ENCODE results near the gene NUDT16L1.
"Not testable (repeated sequence)": the region's sequence is repeated elsewhere in the genome, so short reads cannot be mapped to it uniquely, and the experiment has no call there.

The NUDT16L1 gene

GRCh38 chr16:4726616-4727015, 33.3 kb downstream of the NUDT16L1 start:
- DNase-seq: no peak

GRCh38 chr16:4728676-4729075, 35.3 kb downstream of the NUDT16L1 start:
- DNase-seq: no peak

- no peak for DNase-seq
Observed at GRCh38 chr16:4729876-4730275, 36.5 kb downstream of the NUDT16L1 start.

GRCh38 chr16:4733211-4733742, 39.9 kb downstream of the NUDT16L1 start:
- DNase-seq: no peak

GRCh38 chr16:4733747-4734062, 40.3 kb downstream of the NUDT16L1 start:
- no peak for DNase-seq

- peak; percentile 88 to 89 for DNase-seq
Observed at GRCh38 chr16:4734063-4734729, 40.8 kb downstream of the NUDT16L1 start, which contains the start of the genes ANKS3 and DNAAF8. Gene ANKS3 (minus strand): TSS chr16:4734271. CDS start chr16:4730149, 4,122 bp downstream. Gene DNAAF8 (plus strand): TSS chr16:4734537. CDS start chr16:4736515, 1,978 bp downstream.

- no peak for DNase-seq
Observed at GRCh38 chr16:4734730-4735535, 41.6 kb downstream of the NUDT16L1 start.

GRCh38 chr16:4736546-4736945, 43.2 kb downstream of the NUDT16L1 start:
- DNase-seq: no peak

GRCh38 chr16:4737545-4737944, 44.2 kb downstream of the NUDT16L1 start:
- DNase-seq: no peak

- not testable (repeated sequence) for DNase-seq
Observed at GRCh38 chr16:4738370-4738769, 45.0 kb downstream of the NUDT16L1 start.

- DNase-seq: no peak
Observed at GRCh38 chr16:4743226-4743878, 50.0 kb downstream of the NUDT16L1 start.

- DNase-seq: no peak
Observed at GRCh38 chr16:4744555-4745273, 51.4 kb downstream of the NUDT16L1 start.

- DNase-seq: no peak
Observed at GRCh38 chr16:4745274-4745569, 51.9 kb downstream of the NUDT16L1 start.
